Putamen (tissue), 1 donor: ENCODE results near the gene CIRBP.
"Not testable (repeated sequence)": the region's sequence is repeated elsewhere in the genome, so short reads cannot be mapped to it uniquely, and the experiment has no call there.

Experiments used
- DNase-seq: peaks from one replicate; pipeline ENCODE4 v3.0.0-alpha.2; 2016; ENCODE audit warnings: low spot score

CIRBP gene

DNA sequence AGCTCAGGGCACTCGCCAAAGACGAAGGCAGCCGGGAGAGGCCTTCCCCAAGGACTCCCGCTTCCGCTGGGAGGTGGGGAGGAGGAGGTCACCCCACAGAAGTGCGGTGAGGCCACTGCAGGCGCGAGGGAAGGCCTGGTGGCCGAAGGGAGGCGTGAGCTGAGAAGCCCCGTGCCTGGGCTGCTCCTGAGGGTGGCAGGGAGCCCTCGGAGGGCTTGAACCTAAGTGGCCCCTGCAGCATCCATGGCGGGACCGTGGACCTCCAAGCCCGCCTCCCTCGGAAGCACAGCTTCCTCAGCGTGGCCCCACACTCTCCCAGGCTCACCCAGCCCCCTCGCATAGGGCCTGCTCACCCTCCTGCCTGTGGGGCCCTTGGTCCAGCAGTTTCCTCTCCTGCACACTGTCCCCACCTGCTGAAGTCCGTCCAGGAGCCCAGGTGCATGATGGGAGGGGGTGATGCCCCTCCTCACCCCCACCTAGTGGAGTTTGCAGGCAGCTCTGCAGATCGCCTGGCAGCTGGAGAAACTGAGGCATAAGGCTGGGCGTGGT is 42.5 kb downstream of the CIRBP start:
- DNase-seq, result no peak

DNA sequence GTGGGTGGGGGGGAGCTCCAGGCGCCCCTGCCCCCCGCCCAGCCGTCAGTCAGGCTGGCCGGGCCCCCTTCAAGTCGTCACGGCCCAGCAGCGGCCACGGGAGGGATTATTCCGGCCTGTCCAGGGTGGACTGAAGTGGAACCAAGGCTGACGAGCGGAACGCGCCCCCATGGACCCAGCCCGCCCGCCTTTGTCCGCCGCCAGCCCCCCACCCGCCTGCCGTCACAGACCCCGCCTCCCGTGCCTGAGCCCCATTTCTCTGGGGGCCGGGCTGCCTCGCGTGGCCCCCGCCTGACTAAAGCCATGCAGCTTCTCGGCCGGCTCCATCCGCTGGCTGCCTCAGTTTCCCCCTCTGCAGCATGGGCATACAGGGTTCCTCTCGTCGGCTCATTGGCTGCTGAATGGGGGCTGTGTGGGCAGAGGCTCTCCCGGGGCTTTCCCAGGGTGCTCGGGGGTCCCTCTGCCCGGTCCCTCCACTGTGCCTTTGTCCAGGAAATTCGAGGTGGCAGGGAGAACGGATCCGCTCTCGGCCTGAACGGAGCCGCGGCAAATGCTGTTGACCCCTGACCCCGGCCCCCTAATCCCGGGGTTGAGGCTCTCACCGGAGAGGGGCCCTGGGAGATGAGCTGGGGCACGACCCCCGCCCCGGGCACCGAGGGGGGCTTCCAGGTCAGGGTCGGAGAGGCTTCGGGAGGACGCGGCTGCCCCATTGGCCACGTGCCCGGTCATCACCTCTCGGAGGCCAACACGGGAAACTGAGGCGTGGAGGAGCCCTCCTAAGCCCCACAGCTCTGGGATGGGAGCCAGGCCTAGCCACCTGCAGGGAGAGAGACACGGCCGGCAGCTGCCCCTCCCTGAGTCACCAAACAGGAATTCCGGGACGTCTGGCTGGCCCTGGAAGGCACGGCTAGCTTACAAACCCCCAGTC is 43.9 kb downstream of the CIRBP start:
- no peak for DNase-seq

DNA sequence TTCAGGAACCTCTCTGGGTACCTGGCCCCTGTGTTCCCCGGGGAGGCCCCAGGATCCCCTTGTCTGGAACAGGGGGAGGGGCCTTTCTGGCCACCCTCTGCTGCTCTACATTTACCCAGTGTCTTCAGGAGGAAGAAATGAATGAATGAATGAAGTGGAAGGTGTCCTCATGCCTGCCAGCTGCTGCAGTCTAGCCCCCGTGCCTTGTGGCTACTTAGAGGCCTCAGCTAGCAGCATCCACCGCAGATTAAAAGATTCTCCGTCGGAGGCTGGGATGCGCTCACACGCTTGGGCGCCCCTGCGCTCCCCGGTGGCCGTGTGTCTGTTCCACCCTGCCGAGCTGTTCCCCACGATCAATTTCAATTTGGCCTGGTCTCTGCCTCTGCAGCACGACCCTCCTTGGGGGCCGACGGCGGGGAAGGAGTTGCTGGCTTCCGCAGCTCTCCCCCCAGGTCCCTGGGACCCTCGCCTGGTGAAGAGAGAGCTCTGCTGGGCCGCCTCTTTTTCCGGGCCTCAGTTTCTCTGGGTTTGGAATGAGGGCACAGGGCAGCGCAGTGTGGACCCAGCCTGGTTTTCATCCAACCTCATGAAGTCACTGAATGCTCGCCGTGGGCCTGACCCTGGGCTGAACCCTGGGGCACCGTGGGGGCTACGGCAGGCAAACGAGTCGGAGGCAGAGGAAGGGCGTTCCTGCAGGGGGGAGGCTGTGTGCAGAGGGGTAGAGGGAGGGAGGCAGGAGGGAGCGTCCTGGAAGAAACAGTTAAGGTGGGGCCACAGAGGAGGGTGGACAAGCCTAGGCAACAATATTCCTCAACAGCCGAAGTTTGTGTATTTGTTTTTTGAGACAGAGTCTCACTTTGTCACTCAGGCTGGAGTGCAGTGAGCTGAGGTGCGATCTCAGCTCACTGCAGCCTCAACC is 44.8 kb downstream of the CIRBP start:
- no peak for DNase-seq

DNA sequence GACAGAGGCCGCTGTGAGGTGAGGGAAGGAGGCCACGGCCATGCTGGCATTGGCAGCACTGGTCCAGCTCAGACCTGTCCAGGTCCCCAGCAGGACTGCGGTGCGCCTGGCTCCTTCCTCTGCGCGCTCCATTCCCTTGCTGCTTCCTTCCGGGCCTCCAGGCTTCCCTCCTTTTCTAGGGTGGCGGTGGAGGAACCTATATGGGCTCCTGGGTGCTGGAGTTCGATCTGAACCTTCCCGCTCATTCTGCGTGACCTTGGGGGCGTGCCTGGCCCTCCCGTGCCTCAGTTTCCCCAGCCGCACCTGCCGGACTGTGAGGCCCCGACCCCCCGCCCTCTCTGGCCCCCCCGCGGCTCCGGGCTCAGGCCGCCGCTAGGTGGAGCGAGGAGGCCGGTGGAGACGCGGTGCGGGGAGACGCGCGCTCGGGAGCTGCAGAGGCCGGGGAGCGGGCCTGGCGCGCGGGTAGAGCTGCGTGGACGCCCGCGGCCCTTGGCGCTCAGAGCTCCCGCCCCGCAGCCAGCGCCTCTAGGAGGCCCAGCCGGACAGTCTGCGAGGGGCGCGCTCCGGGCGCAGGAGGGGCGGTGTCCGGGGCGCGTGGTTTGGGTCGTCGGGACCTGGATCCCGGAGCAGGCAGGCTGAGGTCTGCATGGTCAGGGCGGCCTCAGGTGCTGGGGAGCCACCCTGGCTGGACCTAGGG is 46.5 kb downstream of the CIRBP start:
- peak; percentile 62 for DNase-seq

DNA sequence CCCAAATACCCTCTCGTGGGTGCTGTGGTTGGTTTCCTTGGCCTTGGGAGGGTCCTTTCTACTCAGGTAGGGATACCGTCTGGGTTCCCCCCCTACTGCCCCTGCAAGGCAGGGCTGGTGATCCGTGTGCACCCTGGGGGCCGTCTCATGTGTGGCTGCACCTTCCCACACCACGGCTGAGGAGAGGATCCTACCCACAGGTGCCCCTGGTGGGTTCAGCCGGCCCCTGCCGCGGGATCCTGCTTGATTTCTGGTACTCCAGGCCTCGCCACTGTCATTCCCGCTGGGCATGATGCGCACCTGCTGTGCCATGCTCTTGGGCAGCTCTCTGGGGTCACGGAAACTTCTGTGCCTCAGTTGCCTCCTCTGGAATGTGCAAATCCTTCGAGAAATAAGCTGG is 47.3 kb downstream of the CIRBP start:
- DNase-seq, result no peak

DNA sequence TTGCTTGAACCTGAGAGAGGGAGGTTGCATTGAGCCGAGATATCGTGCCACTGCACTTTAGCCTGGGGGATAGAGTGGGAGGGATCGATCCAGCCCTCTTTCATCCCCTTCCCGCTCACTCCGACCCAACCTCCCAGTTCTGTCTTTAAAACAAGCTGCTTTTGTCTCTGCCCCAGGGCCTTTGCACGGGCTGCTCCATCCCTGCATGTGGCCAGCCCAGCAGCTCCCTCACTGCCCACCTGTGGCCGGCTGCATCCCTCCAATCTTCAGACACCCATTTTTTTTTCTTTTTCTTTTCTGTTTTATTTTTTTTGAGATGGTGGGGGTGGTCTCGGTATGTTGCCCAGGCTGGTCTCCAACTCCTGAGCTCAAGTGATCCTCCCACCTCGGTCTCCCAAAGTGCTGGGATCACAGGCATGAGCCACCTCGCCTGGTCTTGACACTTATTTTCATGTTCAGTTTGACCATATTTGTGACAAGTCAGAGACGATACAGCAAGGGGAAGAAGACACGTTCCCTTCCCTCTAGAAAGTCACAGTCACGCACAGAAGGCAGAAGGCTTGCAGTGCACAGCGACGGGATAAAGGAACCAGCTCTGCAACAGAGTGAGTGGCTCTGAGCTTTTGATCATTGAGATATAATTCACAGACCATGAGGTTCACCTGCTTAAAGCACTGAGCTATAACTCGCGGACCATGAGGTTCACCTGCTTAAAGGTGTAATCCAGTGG is 48.3 kb downstream of the CIRBP start:
- DNase-seq, result no peak

DNA sequence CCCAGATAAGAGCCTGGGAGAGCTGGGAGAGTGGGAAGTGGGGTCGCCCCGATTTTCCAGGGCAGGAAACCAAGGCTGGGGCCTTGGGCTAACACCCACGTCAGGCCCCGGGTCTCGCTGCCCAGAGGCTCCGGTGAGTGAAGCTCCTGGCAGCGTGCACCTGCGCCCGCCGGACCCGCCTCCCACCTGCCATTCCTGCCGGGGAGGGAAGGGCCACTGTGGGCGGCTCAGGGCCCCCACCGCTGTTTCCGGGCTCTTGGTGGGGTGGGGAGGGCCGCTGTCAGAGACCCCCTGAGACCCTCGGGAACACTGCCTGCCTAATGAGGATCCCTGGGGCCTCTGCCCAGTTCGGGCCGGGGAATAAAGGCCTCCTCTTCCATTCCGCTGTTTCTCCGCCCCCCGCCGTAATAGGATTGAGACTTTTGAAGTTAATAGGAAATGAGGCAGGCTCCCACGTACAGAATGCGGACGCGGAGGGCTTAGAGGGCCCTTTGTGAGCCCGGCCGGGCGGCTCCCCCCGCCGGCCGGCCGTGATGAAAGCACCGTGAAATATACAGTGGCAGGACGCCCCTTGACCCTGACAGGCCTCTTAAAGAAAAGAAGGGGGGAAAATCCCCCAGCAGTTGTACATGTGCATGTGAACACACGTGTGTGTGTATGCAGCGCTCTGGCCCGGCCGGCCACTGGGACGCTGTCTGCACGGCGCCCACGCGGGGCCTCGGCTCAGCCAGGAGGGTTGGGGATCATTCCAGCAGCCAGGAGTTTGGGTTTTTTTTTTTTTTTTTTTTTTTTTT is 49.7 kb downstream of the CIRBP start:
- no peak for DNase-seq

DNA sequence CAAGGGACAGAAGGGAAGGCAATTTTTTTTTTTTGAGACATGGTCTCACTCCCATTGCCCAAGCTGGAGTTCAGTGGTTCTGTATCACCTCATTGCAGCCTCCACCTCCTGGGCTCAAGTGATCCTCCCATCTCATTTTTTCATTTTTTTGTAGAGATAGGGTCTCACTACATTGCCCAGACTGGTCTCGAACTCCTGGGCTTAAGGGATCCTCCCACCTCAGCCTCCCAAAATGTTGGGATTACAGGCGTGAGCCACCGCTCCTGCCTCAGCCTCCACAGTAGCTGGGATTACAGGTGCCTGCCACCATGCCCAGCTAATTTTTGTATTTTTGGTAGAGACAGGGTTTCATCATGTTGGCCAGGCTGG is 51.1 kb downstream of the CIRBP start:
- not testable (repeated sequence) for DNase-seq

DNA sequence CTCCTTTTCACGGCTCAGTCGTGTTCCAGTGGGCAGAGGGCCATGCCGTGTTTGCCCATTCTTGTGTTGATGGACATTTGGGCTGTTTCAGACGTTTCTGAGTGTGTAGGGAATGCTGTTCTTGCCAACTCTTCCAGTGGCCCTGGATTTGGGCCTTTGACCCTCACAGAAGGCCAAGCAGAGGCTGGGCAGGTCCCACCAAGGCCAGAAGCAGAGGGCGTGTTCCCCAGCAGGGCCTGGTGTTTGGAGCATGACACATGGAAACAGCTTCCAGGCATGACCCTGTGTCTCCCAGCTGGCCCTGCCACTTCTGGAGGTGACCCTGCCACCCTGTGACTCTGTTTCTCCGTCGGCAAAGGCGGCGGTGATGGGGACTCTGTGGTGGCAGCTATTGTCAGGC is 52.4 kb downstream of the CIRBP start:
- DNase-seq, result no peak

DNA sequence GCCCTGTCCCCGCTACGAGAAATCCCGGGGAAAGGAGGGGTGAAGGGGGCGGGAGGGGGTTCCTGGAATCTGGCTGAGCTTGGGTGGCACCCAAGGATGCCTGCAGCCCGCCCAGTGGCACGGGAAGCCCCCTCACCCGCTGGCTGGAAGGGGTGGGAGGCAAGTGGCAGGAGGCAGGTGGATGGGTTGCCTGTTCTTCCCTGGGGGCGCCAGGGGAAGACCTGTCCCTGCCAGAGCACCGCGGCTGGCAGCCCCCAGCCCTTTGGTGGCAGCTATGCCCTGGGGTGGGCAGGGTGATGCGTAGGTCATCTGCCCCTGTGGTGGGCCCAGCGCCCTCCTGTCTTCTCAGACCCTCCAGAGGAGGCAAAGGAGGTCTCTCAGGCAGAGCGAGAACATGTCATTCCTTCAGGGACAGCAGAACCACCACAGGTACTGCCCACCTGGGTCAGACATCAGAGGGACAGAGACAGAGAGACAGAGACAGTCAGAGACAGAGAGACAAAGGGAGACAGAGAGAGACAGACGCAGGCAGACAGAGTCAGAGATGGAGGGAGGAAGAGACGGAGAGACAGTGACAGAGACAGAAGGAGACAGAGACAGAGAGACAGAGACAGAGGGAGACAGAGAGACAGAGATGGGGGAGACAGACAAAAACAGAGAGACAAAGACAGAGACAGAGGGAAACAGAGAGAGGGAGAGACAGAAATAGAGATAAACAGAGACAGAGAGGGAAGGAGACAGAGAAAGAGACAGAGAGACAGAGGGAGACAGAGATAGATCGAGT is 53.3 kb downstream of the CIRBP start:
- no peak for DNase-seq

DNA sequence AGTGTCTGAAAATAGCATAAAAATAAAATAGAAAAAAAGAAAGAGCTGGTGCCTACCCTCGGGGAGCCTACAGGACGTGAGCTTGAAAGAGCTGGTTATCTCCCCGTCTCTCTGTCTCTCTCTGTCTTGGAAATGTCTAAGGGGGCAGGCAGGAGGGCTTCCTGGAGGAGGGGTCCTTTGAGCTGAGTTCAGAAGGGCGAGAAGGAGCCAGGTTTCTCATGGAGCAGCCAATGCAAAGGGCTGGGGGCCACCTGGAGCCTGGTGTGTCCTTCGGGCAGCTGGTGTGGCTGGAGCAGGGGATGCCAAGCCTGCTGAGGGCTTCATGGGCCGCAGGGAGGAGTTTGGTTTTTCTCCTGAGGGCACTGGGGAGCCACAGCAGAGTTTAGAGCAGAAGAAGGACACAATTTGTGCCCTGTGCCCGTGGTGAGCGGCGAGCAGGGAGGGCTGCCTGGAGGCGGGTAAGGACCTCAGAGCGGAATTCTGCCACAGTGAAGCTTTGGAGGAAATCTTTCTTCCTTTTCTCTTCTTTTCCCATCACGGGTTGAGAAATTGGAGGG is 55.2 kb downstream of the CIRBP start:
- no peak for DNase-seq
